PC-9 (cell line): ENCODE measurements around the gene TMEM43.

Experiments used
- EZH2 ChIP-seq: fragments of 200-600 bp; sonication (generic); IDR thresholded peaks from 2 replicates; pipeline ENCODE4 v1.8.0; 2017; ENCODE audit warnings: antibody characterized with exemption, low read depth
- TF ChIP-seq, protein P1 (sequence below): fragments of 200-600 bp; sonication (generic); conservative IDR thresholded peaks from 2 replicates; pipeline ENCODE4 v1.6.1; 2017; ENCODE audit warnings: mixed run types, antibody characterized with exemption, mild to moderate bottlenecking, moderate library complexity

DNA sequence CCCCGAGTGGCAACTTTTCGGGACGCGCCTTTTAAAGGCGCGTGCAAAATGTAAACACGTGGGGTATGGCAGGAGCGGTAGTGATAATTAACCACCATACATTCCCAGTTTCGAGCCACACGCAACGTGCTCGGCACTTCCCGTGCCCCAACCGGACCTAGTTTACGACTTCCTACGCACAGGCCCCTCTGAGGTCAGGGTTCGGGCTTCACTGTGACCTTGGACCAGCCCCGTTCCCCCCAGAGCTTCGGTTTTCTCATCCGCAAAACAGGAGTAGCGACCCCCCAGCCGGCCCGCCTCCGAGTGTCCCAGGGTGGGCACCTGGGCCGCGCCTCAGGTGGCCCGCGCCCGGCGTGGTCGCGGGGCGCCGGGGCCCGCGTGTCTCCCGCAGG is 633 bp upstream of the TMEM43 start:
- TF ChIP-seq, protein P1, sequence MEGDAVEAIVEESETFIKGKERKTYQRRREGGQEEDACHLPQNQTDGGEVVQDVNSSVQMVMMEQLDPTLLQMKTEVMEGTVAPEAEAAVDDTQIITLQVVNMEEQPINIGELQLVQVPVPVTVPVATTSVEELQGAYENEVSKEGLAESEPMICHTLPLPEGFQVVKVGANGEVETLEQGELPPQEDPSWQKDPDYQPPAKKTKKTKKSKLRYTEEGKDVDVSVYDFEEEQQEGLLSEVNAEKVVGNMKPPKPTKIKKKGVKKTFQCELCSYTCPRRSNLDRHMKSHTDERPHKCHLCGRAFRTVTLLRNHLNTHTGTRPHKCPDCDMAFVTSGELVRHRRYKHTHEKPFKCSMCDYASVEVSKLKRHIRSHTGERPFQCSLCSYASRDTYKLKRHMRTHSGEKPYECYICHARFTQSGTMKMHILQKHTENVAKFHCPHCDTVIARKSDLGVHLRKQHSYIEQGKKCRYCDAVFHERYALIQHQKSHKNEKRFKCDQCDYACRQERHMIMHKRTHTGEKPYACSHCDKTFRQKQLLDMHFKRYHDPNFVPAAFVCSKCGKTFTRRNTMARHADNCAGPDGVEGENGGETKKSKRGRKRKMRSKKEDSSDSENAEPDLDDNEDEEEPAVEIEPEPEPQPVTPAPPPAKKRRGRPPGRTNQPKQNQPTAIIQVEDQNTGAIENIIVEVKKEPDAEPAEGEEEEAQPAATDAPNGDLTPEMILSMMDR: no peak
- no peak for TF ChIP-seq EZH2
